DMS153 (cell line): ENCODE results near the gene RPL19.

Experiments
- DNase-seq: peaks from one replicate; lab custom pipeline; 2025; lab: John Stamatoyannopoulos, UW

The RPL19 gene

GRCh38 chr17:39223907-39224777 is 24.1 kb downstream of the RPL19 start:
- DNase-seq: no peak

GRCh38 chr17:39224778-39225307 is 24.8 kb downstream of the RPL19 start:
- DNase-seq: no peak

- no peak for DNase-seq
Observed at GRCh38 chr17:39225308-39225958, 25.4 kb downstream of the RPL19 start, which contains the start of gene STAC2. TSS of gene STAC2 (minus strand) at chr17:39225945. CDS start at chr17:39225502, 443 bp downstream.

DNA sequence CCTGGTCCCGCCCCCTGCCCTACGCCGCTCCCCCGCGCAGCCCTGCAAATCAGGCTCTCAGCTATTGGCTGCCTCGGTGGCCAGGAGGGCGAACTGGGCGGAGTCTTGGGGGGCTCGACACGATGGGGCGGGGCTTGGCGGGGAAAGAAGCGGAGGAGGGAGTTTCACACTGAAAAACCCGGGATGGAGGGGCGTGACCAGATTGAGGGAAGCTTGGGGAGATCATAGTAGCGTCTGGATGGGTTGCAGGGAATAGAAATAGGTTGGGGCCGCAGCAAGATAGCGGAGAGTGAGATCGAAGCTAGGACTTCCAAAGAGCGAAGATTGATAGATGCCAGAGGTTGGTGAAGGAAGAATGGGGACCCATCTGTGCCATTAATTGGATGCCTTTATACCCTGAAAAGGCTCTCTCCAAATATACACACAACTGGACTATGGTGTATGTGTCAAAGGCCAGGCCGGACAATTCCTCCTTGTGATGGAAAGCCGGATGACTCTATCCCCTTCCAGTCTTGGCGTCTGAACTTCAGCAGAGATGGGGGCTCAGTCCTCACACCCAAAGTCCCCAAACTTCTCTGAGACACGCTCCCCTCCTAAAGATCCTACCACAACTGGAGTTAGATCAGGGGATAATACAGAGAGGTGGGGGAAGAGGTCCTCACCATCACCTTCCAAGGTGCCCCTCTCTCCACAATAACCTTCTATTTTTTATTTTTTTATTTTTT is 26.0 kb downstream of the RPL19 start:
- DNase-seq: no peak

DNA sequence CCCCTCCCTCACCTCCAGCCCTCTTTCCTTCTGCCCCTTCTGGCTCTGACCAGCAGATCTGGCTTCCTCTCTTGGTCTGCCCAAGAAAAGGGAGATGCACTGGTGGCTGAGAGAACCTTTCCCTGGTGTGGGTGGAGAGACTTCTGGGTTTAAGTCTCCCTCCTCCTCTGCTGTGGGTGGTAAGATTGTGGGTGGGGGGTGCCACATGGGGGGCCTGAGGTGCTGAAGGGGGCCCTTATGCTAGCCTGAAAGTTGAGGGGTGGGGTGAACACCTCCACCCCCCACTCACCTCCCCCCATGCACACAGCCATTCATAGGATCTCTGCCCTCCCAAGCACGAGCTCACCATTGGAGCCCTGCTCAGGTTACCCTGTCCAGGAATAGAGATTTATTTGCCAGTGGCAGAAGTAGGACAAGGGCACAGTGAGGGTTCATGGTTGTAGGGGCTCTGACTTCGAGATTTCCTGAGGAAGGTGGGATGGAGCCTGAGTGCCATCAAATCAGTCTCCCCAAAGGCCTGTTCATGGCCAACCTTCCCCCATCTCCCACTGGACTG is 27.4 kb downstream of the RPL19 start:
- DNase-seq: no peak

DNA sequence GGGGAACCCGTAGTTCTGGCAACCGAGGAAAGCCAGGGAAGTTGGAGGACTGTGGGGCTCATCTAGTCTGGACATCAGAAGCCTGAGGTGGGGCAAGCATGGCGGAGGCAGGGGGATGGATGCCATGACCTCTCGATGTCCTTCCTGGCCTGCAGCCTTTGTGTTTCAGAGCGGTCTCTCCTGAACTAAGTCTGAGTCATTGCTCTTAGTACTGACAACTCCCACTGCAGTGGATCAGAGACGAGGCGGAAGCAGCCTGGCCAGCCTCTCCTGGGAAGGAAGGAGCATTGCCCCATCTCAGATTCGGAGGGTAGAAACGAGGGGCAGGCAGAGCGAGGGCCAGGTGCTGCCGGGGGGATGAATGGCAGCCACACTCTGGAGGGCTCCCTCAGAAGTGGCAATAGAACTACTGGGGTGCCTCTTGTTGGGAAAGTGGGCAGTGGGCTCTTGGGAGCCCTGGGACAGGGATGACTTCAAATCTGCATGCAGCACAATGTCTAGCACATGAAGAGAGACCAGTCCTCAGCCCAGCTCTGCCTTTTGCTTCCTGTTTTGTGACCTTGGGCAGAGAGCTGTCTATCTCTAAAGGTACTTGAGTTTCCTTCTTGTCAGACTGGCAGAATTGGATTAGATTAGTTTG is 29.3 kb downstream of the RPL19 start:
- no peak for DNase-seq

- DNase-seq: no peak
Observed at GRCh38 chr17:39230361-39230760, 30.3 kb downstream of the RPL19 start.

- DNase-seq: no peak
Observed at GRCh38 chr17:39231091-39231561, 31.0 kb downstream of the RPL19 start.

DNA sequence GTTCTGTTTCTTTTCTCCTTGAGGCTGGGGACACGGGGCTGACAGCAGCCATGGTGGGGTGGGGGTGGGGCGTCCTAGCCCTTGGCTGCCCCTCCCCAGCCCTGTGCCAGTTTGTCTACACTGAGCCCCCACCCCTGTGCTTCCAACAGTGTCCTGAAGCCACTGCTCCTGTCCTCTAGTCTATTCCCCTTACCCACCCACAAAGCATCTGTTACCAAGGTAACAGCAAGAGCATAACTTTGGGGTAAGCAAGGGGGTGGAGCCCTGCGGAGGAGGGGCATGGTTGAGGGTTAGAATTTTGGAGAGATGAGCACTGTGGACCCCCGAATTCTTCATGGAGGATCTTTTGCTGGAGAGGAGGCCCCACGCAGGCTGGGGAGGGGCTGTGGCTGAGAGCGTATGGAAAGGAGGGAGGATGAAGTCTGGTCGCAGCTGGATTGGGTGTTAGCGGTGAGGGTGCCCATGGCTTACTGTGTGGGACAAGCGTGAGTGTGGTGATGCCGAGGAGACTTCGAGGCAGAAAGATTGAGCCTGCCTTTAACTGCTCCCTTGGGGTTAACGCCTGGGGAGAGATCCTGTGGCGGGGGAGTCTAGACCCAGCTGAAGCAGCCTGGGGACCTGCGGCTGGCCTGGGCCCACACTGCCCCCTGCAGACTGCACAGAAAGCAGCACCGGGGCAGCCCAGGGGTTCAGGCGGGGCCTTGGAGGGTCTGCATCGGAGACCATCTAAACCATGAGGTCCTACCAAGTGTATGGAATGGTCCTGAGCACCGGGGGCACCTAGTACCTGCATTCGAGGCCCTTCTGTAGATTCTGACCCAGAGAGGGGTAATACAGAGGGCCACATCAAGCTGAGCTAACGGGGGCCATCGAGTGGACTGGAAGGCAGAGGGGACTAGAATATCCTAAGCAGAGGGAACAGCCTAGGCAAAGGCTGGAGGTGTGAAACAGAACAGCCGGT is 31.8 kb downstream of the RPL19 start:
- no peak for DNase-seq

GRCh38 chr17:39235555-39236449 is 35.7 kb downstream of the RPL19 start:
- peak; percentile 67 for DNase-seq

DNA sequence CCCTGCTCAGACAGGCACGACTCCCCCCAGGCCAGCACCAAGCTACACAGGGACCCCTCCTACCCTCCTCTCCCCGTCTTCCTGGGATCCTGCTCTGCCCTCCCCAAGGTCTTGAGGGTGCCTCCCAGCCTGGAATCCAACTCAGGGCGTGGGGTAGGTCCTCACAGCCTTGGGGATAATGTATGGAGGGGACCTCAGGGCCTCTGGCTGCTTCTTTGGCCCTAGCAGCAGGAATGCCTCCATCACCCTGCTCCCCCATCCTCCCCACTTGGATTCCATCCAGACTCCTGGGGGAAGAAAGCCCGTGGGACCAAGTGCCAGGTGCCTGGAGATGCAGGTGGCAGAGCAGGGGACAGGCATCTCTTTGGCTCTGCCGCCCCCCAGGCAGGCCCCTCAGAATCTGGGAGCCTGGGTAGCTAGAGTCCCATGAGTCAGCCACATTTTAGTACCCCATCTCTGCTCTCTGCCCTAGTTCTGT is 36.4 kb downstream of the RPL19 start:
- DNase-seq: peak; percentile 48

DNA sequence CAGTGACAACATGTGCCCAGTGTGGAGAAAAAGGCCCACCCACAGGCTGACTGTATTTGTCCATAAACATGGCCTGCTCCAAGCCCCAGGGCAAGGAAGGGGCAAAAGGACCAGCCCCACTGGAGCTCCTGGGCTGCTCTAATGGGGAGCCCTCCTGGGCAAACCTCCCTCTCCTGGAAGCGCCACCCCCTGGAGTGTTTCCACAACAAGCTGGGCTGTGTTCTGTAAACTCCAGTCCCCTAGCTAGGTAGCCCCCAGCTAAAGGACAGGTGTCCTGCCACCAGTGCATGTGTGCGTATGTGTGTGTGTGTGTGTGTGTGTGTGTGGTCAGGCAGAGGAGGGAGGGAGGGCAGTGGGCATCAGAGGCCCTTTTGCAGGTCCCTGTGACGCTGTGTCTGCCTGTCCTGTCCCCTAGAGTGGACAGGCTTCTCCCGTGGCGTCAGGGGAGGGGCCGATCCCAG is 36.9 kb downstream of the RPL19 start:
- peak; percentile 58 for DNase-seq

GRCh38 chr17:39237586-39237985 is 37.5 kb downstream of the RPL19 start:
- no peak for DNase-seq

DNA sequence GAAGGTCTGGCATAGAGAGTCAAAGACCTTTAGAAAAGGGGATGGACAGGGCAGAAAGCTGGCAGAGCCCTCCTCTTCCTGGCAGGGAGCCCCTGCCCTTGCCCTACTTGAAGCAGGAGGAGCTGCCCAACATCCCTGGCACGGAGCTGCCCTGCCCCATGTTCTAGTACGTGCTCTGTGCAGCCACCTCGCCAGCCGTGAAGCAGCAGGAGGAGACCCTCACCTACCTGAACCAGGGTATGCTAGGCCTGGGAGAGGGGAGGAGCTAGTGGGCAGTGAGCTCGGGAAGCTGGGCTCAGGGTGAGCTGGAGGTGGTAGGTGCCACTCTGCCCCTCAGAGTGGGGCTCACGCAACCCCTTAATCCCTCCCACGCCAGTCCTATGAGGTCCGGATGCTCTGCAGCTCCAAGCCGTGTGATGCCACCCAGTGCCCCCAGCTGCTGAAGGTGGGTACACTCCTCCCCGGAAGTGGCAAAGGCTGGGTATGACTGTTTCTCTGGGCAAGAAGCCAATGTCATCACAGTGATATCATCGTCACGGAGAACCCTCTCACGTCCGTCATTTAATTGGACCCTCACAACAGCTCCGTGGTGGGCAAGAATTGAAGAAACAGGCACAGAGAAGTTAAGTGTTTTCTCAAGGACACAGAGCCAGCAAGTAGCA is 38.4 kb downstream of the RPL19 start:
- peak; percentile 89 for DNase-seq

DNA sequence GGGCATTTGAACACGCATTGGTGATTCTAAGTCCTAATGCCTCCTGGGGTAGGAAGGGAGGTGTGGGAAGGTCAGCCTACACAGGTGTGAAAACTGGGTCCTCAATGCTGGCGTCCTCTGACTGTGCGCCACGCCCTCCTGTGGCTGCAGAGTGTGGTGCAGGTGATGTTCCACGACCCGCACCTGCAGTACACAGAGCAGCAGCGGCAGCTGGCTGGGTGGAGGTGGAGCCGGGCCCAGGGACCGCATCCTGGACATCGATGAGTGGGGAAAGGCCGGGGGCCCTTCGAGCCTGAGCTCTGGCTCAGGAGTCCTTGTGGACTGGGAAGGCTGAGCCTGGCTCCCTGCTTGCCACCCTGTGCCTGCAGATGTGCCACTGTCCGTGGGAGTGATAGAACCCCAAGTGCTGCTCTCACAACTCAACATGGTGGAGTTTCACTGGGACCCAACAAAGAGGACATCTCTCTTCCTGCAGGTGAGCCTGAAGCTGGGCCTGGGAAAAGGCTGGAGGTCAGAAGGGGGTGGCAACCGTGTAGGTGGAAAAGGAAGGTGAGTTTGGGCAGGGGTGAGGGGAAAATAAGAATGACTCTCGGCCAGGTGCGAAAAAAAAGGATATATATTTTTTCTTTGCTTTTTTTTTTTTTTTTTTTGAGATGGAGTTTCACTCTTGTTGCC is 39.7 kb downstream of the RPL19 start:
- peak; percentile 53 for DNase-seq

DNA sequence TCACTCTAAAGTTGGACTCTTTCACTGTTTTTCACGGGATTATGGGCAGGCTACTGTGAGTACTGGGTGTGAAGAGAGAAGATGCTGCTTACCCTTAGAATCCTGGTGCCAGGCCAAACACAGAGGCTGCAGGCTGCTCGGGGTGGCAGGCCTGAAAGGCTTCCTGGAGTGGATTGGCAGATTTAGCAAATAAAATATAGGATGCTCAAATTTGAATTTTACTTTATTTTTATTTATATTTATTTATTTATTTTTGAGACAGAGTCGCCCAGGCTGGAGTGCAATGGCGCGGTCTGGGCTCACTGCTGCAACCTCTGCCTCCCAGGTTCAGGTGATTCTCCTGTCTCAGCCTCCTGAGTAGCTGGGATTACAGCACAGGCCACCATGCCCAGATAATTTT is 40.5 kb downstream of the RPL19 start:
- no peak for DNase-seq

- no peak for DNase-seq
Observed at GRCh38 chr17:39243155-39243554, 43.1 kb downstream of the RPL19 start.
